GM23338 (cell line): ENCODE results near the gene ANKH. TPM values are rescaled to one million over a fixed set of nuclear protein-coding genes. Genes with fewer than 3 reads are reported as not detected.

ENCODE experiments used
- ATAC-seq: fragments of 200-7000 bp; cut with Tn5 transposase; 3 replicates; pipeline ENCODE4 v1.9.1; 2020
- DNase-seq: peaks from one replicate; pipeline ENCODE4 v3.0.0-alpha.2; 2015; ENCODE audit warnings: low spot score
- H2AFZ ChIP-seq: fragments of 200-600 bp; sonication (generic); 2 replicates; pipeline ENCODE4 v1.8.0; 2016; ENCODE audit warnings: antibody characterized with exemption, mild to moderate bottlenecking, moderate library complexity
- H3F3A ChIP-seq: fragments of 200-600 bp; sonication (generic); replicated peaks from 2 replicates; pipeline ENCODE4 v1.8.0; 2017; ENCODE audit warnings: antibody characterized with exemption, mixed run types, low read depth
- H3K27ac ChIP-seq: fragments of 200-600 bp; sonication (generic); 2 replicates; pipeline ENCODE4 v1.6.1; 2016; ENCODE audit warnings: low read depth
- H3K27me3 ChIP-seq: fragments of 200-600 bp; sonication (generic); 2 replicates; pipeline ENCODE4 v1.8.0; 2016; ENCODE audit warnings: mild to moderate bottlenecking, mixed run types, moderate library complexity; ENCODE audit not compliant: insufficient read depth
- H3K36me3 ChIP-seq: fragments of 200-600 bp; sonication (generic); 2 replicates; pipeline ENCODE4 v1.8.0; 2016; ENCODE audit warnings: mild to moderate bottlenecking; ENCODE audit not compliant: insufficient read depth
- H3K4me1 ChIP-seq: fragments of 200-600 bp; sonication (generic); 2 replicates; pipeline ENCODE4 v1.8.0; 2016; ENCODE audit warnings: mild to moderate bottlenecking, moderate library complexity; ENCODE audit not compliant: insufficient read depth
- H3K4me2 ChIP-seq: fragments of 200-600 bp; sonication (generic); 2 replicates; pipeline ENCODE4 v1.7.1; 2017; ENCODE audit warnings: mixed run types
- H3K4me3 ChIP-seq: fragments of 200-600 bp; sonication (generic); 2 replicates; pipeline ENCODE4 v1.6.1; 2016; ENCODE audit warnings: mixed run types
- H3K79me2 ChIP-seq: fragments of 200-600 bp; sonication (generic); replicated peaks from 2 replicates; pipeline ENCODE4 v1.8.0; 2017; ENCODE audit warnings: mild to moderate bottlenecking; ENCODE audit not compliant: insufficient read depth
- H3K9me2 ChIP-seq: fragments of 200-600 bp; sonication (generic); 2 replicates; pipeline ENCODE4 v1.8.0; 2017; ENCODE audit not compliant: insufficient read depth
- H4K20me1 ChIP-seq: fragments of 200-600 bp; sonication (generic); replicated peaks from 2 replicates; pipeline ENCODE4 v1.8.0; 2017; ENCODE audit warnings: mild to moderate bottlenecking; ENCODE audit not compliant: insufficient read depth
- H3K27ac Mint-ChIP-seq: 2 replicates; pipeline ENCODE4 v1.8.0; 2020; ENCODE audit warnings: inconsistent platforms, mild to moderate bottlenecking, moderate library complexity, mixed read lengths
- H3K27me3 Mint-ChIP-seq: 3 replicates; pipeline ENCODE4 v1.8.0; 2022; ENCODE audit warnings: low read depth, mild to moderate bottlenecking, moderate library complexity, mixed read lengths, inconsistent platforms; ENCODE audit not compliant: insufficient read depth, poor library complexity
- H3K36me3 Mint-ChIP-seq: 3 replicates; pipeline ENCODE4 v1.8.0; 2021; ENCODE audit warnings: low read depth, mild to moderate bottlenecking, inconsistent platforms, moderate library complexity, mixed read lengths
- H3K4me1 Mint-ChIP-seq: 3 replicates; pipeline ENCODE4 v1.8.0; 2020; ENCODE audit warnings: mild to moderate bottlenecking, inconsistent platforms, mixed read lengths
- H3K4me3 Mint-ChIP-seq: 3 replicates; pipeline ENCODE4 v1.8.0; 2021; ENCODE audit warnings: moderate library complexity, mild to moderate bottlenecking, inconsistent platforms, mixed read lengths
- H3K9me3 Mint-ChIP-seq: 3 replicates; pipeline ENCODE4 v1.8.0; 2020; ENCODE audit warnings: moderate library complexity, mild to moderate bottlenecking, inconsistent platforms, mixed read lengths
- CREB1 ChIP-seq: fragments of 250-450 bp; sonication (Bioruptor Pico); IDR thresholded peaks from 2 replicates; pipeline ENCODE4 v1.5.0; 2020; ENCODE audit warnings: low read depth, mild to moderate bottlenecking, moderate library complexity
- EZH2 ChIP-seq: fragments of 200-600 bp; sonication (generic); IDR thresholded peaks from one replicate; pipeline ENCODE4 v1.8.0; 2017; ENCODE audit warnings: antibody characterized with exemption, mild to moderate bottlenecking, low read depth; ENCODE audit not compliant: unreplicated experiment
- EZH2phosphoT487 ChIP-seq: fragments of 200-600 bp; sonication (generic); IDR thresholded peaks from one replicate; pipeline ENCODE4 v1.8.1; 2018; ENCODE audit warnings: antibody characterized with exemption; ENCODE audit not compliant: unreplicated experiment
- JUNB ChIP-seq: IDR thresholded peaks from one replicate; pipeline ENCODE4 v1.6.1; 2016; ENCODE audit warnings: antibody characterized with exemption; ENCODE audit not compliant: unreplicated experiment
- NANOG ChIP-seq: IDR thresholded peaks from 2 replicates; pipeline ENCODE4 v1.6.1; 2016; ENCODE audit warnings: antibody characterized with exemption, borderline replicate concordance
- POLR2AphosphoS5 ChIP-seq: IDR thresholded peaks from 2 replicates; pipeline ENCODE4 v1.6.1; 2016; ENCODE audit warnings: antibody characterized with exemption, low read depth
- STAT1 ChIP-seq: IDR thresholded peaks from one replicate; pipeline ENCODE4 v1.6.1; 2016; ENCODE audit warnings: antibody characterized with exemption; ENCODE audit not compliant: unreplicated experiment
- ZNF114 ChIP-seq: fragments of 250-450 bp; sonication (Bioruptor Pico); IDR thresholded peaks from 2 replicates; pipeline ENCODE4 v1.5.0; 2020; ENCODE audit warnings: mild to moderate bottlenecking, moderate library complexity
- ZNF331 ChIP-seq: fragments of 250-450 bp; sonication (Bioruptor Pico); IDR thresholded peaks from 2 replicates; pipeline ENCODE4 v1.5.0; 2020; ENCODE audit warnings: low read depth, mild to moderate bottlenecking, moderate library complexity
- polyA plus RNA-seq: library from polyadenylated mRNA; unstranded; fragments of >200 nt; fragmentation: Nextera tagmentation; extraction: Ambion mirVana; gene quantifications from 2 replicates; pipeline ENCODE4 v1.2.1, GENCODE V29; 2016
- total RNA-seq: library from RNA; depleted of rRNA; stranded (reverse); fragments of >200 nt; shearing (Covaris generic); gene quantifications from 2 replicates; pipeline ENCODE4 v1.2.3, GENCODE V29; 2014
- TF ChIP-seq, protein P1 (sequence below): IDR thresholded peaks from 2 replicates; pipeline ENCODE4 v1.6.1; 2016; ENCODE audit warnings: antibody characterized with exemption
- TF ChIP-seq, protein P2 (sequence below): IDR thresholded peaks from one replicate; pipeline ENCODE4 v1.6.1; 2018; ENCODE audit warnings: antibody characterized with exemption; ENCODE audit not compliant: unreplicated experiment
- TF ChIP-seq, protein P3 (sequence below): fragments of 250-450 bp; sonication (Bioruptor Pico); IDR thresholded peaks from 2 replicates; pipeline ENCODE4 v1.5.0; 2020; ENCODE audit warnings: mild to moderate bottlenecking, moderate library complexity
- TF ChIP-seq, protein P4 (sequence below), 2 experiments: fragments of 200-600 bp in 1 of 2; sonication (generic) in 1 of 2; conservative IDR thresholded peaks; 2 replicates each; pipeline versions ENCODE4 v1.5.1 to v1.6.1; 2016 to 2017; ENCODE audit warnings: antibody characterized with exemption in 2 of 2, low read depth in 2 of 2, mild to moderate bottlenecking in 2 of 2, moderate library complexity in 1 of 2

The ANKH gene
- total and polyA plus RNA-seq, 2 experiments from 2014 or later, result 5.0 to 6.1 TPM

DNA sequence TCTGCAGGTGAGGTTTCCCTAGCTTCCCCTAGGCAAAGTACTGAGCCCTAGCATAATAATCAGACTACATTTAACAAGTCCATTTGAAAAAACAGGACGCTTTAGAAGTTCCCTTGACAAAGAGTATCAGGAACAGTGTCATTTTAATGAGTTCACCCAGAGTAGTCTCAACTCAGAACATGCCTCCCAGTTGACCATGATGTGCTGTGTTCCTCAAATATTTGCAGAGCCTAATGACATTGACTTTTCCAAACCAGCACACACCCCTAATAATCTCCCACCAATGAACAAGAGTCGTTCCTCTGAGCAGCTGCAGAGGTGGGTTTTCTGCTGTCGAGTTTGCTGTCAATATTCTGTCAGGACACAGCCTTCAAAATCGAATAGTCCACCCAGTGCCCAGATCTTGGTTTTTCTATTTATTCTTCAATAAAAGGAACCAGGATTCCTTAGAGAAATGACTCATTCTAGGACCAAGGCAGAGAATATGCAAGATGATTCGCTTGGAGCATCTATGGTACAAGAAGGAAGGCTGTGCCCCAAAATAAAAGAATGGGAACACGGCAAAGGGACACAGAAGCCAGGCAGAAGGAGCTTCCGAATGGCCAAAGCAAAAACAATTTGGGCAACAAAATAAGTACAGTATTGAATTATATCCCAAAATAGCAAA, 149.5 kb downstream of the ANKH start:
- H4K20me1 ChIP-seq, result no peaks in the 10 kb centered on the region
- 0 out of 2 replicates have a peak, but pooled peaks cover 3% of the 10 kb centered on the region for H3K4me1 ChIP-seq
- Mint-ChIP-seq H3K9me3 (peaks cover 16% of the 10 kb centered on the region; the same call in 2 of the 3 replicates), H3K27me3 (peaks cover 6% of the 10 kb centered on the region), H3K4me1 (peaks cover 11% of the 10 kb centered on the region; the same call in 2 of the 3 replicates), H3K36me3 (peaks cover 18% of the 10 kb centered on the region; the same call in 2 of the 3 replicates), H3K4me3 (no peak overlapping the region), H3K27ac (no peak overlapping the region)
- no peaks in the 10 kb centered on the region for H3K27me3 ChIP-seq
- no peak for ATAC-seq
- H3K9me2 ChIP-seq, result no peaks in the 10 kb centered on the region; the same call in 1 of the 2 replicates
- no peaks in the 10 kb centered on the region for H3F3A ChIP-seq
- no peak for DNase-seq
- H3K27ac ChIP-seq, result no peak overlapping the region
- no peak overlapping the region for H2AFZ ChIP-seq
- H3K4me2 ChIP-seq, result no peak overlapping the region
- no peak overlapping the region for H3K4me3 ChIP-seq
- H3K36me3 ChIP-seq, result no peaks in the 10 kb centered on the region; the same call in 1 of the 2 replicates
- H3K79me2 ChIP-seq, result no peaks in the 10 kb centered on the region
- no peak for TF ChIP-seq JUNB
- TF ChIP-seq ZNF331, result no peak
- TF ChIP-seq CREB1 (CRISPR knock-in tag), result no peak
- no peak for TF ChIP-seq ZNF114
- TF ChIP-seq, protein P1, sequence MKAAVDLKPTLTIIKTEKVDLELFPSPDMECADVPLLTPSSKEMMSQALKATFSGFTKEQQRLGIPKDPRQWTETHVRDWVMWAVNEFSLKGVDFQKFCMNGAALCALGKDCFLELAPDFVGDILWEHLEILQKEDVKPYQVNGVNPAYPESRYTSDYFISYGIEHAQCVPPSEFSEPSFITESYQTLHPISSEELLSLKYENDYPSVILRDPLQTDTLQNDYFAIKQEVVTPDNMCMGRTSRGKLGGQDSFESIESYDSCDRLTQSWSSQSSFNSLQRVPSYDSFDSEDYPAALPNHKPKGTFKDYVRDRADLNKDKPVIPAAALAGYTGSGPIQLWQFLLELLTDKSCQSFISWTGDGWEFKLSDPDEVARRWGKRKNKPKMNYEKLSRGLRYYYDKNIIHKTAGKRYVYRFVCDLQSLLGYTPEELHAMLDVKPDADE, result no peak
- no peak for TF ChIP-seq POLR2AphosphoS5
- TF ChIP-seq, protein P2, sequence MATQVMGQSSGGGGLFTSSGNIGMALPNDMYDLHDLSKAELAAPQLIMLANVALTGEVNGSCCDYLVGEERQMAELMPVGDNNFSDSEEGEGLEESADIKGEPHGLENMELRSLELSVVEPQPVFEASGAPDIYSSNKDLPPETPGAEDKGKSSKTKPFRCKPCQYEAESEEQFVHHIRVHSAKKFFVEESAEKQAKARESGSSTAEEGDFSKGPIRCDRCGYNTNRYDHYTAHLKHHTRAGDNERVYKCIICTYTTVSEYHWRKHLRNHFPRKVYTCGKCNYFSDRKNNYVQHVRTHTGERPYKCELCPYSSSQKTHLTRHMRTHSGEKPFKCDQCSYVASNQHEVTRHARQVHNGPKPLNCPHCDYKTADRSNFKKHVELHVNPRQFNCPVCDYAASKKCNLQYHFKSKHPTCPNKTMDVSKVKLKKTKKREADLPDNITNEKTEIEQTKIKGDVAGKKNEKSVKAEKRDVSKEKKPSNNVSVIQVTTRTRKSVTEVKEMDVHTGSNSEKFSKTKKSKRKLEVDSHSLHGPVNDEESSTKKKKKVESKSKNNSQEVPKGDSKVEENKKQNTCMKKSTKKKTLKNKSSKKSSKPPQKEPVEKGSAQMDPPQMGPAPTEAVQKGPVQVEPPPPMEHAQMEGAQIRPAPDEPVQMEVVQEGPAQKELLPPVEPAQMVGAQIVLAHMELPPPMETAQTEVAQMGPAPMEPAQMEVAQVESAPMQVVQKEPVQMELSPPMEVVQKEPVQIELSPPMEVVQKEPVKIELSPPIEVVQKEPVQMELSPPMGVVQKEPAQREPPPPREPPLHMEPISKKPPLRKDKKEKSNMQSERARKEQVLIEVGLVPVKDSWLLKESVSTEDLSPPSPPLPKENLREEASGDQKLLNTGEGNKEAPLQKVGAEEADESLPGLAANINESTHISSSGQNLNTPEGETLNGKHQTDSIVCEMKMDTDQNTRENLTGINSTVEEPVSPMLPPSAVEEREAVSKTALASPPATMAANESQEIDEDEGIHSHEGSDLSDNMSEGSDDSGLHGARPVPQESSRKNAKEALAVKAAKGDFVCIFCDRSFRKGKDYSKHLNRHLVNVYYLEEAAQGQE, result no peak
- TF ChIP-seq EZH2, result no peak
- TF ChIP-seq, protein P3, sequence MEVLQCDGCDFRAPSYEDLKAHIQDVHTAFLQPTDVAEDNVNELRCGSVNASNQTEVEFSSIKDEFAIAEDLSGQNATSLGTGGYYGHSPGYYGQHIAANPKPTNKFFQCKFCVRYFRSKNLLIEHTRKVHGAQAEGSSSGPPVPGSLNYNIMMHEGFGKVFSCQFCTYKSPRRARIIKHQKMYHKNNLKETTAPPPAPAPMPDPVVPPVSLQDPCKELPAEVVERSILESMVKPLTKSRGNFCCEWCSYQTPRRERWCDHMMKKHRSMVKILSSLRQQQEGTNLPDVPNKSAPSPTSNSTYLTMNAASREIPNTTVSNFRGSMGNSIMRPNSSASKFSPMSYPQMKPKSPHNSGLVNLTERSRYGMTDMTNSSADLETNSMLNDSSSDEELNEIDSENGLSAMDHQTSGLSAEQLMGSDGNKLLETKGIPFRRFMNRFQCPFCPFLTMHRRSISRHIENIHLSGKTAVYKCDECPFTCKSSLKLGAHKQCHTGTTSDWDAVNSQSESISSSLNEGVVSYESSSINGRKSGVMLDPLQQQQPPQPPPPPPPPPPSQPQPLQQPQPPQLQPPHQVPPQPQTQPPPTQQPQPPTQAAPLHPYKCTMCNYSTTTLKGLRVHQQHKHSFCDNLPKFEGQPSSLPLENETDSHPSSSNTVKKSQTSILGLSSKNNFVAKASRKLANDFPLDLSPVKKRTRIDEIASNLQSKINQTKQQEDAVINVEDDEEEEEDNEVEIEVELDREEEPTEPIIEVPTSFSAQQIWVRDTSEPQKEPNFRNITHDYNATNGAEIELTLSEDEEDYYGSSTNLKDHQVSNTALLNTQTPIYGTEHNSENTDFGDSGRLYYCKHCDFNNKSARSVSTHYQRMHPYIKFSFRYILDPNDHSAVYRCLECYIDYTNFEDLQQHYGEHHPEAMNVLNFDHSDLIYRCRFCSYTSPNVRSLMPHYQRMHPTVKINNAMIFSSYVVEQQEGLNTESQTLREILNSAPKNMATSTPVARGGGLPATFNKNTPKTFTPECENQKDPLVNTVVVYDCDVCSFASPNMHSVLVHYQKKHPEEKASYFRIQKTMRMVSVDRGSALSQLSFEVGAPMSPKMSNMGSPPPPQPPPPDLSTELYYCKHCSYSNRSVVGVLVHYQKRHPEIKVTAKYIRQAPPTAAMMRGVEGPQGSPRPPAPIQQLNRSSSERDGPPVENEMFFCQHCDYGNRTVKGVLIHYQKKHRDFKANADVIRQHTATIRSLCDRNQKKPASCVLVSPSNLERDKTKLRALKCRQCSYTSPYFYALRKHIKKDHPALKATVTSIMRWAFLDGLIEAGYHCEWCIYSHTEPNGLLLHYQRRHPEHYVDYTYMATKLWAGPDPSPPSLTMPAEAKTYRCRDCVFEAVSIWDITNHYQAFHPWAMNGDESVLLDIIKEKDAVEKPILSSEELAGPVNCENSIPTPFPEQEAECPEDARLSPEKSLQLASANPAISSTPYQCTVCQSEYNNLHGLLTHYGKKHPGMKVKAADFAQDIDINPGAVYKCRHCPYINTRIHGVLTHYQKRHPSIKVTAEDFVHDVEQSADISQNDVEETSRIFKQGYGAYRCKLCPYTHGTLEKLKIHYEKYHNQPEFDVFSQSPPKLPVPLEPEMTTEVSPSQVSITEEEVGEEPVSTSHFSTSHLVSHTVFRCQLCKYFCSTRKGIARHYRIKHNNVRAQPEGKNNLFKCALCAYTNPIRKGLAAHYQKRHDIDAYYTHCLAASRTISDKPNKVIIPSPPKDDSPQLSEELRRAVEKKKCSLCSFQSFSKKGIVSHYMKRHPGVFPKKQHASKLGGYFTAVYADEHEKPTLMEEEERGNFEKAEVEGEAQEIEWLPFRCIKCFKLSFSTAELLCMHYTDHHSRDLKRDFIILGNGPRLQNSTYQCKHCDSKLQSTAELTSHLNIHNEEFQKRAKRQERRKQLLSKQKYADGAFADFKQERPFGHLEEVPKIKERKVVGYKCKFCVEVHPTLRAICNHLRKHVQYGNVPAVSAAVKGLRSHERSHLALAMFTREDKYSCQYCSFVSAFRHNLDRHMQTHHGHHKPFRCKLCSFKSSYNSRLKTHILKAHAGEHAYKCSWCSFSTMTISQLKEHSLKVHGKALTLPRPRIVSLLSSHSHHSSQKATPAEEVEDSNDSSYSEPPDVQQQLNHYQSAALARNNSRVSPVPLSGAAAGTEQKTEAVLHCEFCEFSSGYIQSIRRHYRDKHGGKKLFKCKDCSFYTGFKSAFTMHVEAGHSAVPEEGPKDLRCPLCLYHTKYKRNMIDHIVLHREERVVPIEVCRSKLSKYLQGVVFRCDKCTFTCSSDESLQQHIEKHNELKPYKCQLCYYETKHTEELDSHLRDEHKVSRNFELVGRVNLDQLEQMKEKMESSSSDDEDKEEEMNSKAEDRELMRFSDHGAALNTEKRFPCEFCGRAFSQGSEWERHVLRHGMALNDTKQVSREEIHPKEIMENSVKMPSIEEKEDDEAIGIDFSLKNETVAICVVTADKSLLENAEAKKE (CRISPR knock-in tag), result no peak
- TF ChIP-seq, protein P4, sequence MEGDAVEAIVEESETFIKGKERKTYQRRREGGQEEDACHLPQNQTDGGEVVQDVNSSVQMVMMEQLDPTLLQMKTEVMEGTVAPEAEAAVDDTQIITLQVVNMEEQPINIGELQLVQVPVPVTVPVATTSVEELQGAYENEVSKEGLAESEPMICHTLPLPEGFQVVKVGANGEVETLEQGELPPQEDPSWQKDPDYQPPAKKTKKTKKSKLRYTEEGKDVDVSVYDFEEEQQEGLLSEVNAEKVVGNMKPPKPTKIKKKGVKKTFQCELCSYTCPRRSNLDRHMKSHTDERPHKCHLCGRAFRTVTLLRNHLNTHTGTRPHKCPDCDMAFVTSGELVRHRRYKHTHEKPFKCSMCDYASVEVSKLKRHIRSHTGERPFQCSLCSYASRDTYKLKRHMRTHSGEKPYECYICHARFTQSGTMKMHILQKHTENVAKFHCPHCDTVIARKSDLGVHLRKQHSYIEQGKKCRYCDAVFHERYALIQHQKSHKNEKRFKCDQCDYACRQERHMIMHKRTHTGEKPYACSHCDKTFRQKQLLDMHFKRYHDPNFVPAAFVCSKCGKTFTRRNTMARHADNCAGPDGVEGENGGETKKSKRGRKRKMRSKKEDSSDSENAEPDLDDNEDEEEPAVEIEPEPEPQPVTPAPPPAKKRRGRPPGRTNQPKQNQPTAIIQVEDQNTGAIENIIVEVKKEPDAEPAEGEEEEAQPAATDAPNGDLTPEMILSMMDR (conservative IDR thresholded peaks at IDR 0.05; ENCODE audit: low read depth in 2 of 2), result no peak
- no peak for TF ChIP-seq EZH2phosphoT487
- no peak for TF ChIP-seq STAT1
- no peak for TF ChIP-seq NANOG
